Fibroblast of gingiva (primary cell): ENCODE data around the gene TALDO1.
"Not testable (repeated sequence)": the region's sequence is repeated elsewhere in the genome, so short reads cannot be mapped to it uniquely, and the experiment has no call there.

ENCODE experiments used
- DNase-seq: peaks from one replicate; pipeline ENCODE4 v3.0.0-alpha.2; 2011; ENCODE audit warnings: low read depth

The TALDO1 gene

GRCh38 chr11:737366-737765 is 9.9 kb upstream of the TALDO1 start:
- no peak for DNase-seq

GRCh38 chr11:737899-738298 is 9.4 kb upstream of the TALDO1 start:
- DNase-seq = not testable (repeated sequence)

DNA sequence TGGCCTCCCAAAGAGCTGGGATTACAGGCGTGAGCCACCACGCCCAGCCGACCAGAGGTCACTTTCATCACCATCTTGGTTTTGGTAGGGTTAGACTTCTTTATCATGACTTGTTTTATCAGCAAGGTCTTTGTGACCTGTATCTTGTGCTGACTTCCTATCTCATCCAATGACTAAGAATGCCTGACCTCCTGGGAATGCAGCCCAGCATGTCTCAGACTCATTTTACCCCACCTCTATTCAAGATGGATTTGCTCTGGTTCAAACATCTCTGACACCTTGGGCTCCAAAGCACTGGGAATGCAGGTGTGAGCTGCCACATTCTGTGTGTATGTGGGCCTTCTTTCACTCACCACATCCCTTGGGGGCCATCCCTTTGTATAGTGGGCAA is 5.1 kb upstream of the TALDO1 start:
- DNase-seq = no peak

DNA sequence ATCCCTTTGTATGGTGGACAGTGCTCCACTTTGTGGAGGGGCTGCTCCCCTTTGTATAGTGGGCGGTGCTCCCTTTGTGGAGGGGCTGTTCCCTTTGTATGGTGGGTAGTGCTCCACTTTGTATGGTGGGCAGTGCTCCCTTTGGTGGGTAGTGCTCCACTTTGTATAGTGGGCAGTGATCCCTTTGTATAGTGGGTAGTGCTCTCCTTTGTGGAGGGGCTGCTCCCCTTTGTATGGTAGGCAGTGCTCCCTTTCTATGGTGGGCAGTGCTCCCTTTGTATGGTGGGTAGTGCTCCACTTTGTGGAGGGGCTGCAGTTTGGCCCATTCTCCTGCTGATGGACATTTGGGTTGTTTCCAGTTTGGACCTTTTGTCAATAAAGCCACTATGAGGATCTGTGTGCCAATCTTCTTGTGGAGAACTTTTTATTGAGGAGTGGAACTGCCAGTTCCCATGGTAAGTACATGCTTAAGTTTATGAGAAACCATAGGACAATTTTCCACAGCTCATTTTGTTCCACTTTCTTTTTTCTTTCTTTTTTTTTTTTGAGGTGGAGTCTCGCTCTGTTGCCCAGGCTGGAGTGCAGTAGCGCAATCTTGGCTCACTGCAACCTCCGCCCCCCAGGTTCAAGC is 4.6 kb upstream of the TALDO1 start:
- no peak for DNase-seq

DNA sequence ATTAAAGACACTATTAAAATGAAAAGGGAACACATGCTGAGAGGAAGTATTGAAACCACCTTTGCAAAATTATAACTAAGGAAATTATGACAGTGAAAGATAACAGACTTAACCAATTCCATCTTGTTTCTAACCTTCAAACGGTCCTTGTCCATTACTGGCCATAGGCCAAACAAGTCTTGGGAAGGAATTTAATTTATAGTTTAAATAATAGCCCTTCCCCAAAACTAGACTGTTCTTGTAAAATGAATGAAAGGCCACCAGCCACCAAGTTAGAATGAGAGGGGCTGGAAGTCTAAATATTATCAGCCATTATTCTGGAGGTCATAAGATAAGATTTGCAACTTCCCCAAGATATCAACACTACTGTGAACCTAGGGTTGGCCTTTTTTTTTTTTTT is 1.8 kb upstream of the TALDO1 start:
- DNase-seq = no peak

- DNase-seq = no peak
These were observed 741 bp upstream of the TALDO1 start for GRCh38 chr11:746289-747157.

DNA sequence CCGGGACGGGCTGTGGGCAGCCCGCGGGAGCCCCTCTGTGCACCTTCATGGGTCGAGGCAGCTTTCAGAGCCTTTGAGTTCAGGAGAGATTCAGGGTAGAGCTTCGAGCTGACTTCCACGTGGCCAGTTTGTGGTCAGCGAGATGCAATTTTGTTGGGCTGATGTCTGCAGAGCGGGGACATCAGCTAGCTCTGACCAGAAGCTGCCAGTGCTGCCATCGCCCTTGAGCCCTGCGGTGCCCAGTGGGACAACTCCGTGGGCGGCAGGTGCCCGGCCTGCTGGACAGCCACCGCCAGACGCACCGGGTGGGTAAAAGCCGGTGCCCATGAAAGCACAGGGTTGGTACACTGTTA is 719 bp downstream of the TALDO1 start:
- DNase-seq = peak; percentile 31

DNA sequence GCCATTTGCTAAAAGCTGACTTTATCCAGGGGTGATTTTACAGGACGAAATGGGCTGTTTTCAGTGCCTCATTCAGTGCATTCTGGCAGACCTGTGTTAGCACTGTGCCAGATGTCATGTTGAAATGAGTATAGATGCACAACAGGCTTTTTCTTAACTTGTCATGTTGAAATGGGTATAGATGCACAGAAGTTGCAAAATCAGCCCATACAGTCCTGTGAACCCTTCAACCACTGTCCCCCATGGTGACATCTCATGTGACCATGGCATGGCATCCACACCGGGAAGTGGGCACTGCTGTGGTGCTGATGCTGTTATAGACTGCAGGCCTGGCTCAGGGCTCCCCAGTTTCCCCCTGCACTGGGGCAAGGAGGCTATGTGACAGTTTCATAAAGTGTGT is 2.5 kb downstream of the TALDO1 start:
- DNase-seq = peak; percentile 67

GRCh38 chr11:760236-760635 is 13.0 kb downstream of the TALDO1 start:
- DNase-seq = no peak

GRCh38 chr11:761526-762108 is 14.4 kb downstream of the TALDO1 start:
- DNase-seq = no peak

DNA sequence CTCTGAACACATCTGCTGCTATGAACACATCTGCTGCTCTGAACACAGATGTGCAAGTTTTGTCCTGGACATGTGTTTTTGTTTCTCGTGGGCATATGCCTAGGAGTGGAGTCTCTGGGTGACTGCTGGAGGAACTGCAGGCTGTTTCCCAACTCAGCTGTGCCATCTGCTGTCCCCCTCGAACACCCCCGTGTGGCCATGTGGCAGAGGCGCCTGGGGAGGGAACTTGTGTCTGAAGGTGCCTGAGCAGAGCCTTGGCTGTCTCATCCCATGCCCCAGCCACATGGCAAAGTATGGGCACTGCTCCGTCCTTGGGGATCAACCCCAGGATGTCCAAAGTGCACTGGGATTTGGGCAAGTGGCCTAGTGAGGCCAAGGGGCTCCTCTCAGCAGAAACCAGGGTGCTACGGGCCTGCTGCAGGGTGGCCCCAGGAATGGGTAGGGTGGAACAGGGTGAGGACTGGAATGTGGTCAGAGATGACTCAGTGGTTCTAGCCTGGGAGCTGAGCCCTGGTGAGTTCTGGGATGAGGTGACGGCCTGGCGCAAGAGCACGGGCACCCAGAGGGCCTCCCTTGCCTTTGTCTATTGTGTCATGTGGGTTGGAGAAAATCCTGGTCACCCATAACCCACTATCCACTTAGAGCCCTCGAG is 15.3 kb downstream of the TALDO1 start:
- peak; percentile 92 for DNase-seq

DNA sequence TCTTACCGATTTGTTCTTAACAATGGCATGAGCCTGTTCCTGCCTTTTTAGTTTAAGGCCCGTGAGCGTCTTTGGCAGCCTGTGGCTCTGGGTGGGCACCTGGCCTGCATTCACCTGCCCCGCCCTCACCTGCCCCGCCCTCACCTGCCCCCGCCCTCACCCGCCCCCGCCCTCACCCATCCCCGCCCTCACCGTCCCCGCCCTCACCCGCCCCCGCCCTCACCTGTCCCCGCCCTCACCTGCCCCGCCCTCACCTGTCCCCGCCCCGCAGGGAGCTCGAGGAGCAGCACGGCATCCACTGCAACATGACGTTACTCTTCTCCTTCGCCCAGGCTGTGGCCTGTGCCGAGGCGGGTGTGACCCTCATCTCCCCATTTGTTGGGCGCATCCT is 15.8 kb downstream of the TALDO1 start:
- no peak for DNase-seq

DNA sequence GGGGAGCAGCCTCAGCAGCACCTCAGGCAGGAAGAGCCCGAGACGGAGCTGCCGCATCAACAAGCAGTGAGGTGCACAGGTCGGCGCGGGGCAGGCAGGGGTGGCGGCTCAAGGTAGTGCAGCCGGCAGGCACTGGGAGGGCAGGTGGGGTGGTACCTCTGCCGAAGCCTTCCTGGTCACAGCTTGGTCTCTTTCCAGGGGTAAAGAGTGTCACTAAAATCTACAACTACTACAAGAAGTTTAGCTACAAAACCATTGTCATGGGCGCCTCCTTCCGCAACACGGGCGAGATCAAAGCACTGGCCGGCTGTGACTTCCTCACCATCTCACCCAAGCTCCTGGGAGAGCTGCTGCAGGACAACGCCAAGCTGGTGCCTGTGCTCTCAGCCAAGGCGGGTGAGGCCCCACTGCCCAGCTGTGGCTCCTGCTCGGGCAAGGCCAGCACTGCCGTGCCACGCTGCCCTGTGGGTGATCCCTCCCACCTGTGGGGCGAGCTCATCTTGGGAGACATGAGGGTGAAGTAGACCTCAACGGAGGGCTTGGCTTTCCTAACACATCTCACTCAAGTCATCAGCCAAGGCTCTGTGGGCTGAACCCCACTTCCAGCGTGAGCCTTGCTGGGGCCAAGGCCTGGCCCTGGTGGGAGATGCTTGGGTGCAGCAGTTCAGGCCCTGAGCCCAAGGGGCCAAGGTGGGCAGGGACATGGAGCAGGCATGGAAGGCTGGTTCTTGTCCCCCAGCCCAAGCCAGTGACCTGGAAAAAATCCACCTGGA is 16.5 kb downstream of the TALDO1 start:
- DNase-seq = no peak

GRCh38 chr11:764322-765024 is 17.2 kb downstream of the TALDO1 start:
- no peak for DNase-seq

GRCh38 chr11:765025-765801 is 17.9 kb downstream of the TALDO1 start:
- peak; percentile 64 for DNase-seq

- no peak for DNase-seq
These were observed 18.5 kb downstream of the TALDO1 start for GRCh38 chr11:765802-766091.

GRCh38 chr11:766106-766935 is 19.1 kb downstream of the TALDO1 start:
- DNase-seq = no peak

DNA sequence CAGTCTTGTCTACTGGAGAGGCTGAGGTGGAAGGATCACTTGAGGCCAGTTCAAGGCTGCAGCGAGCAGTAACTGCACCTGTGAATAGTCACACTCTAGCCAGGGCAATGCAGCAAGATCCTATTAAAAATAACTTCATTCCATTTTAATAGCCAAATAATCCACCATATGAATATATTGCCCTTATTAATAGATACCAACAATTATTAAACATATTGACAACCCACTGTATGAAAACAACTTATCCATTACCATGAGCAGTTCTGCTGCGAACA is 19.6 kb downstream of the TALDO1 start:
- no peak for DNase-seq

- no peak for DNase-seq
These were observed 20.0 kb downstream of the TALDO1 start for GRCh38 chr11:767238-767637.
